Measurements from ENCODE around the gene TPO. TPM values are rescaled to one million over a fixed set of nuclear protein-coding genes. Genes with fewer than 3 reads are reported as not detected.

TPO gene
- polyA plus RNA-seq, 3 donors, result not detected

DNA sequence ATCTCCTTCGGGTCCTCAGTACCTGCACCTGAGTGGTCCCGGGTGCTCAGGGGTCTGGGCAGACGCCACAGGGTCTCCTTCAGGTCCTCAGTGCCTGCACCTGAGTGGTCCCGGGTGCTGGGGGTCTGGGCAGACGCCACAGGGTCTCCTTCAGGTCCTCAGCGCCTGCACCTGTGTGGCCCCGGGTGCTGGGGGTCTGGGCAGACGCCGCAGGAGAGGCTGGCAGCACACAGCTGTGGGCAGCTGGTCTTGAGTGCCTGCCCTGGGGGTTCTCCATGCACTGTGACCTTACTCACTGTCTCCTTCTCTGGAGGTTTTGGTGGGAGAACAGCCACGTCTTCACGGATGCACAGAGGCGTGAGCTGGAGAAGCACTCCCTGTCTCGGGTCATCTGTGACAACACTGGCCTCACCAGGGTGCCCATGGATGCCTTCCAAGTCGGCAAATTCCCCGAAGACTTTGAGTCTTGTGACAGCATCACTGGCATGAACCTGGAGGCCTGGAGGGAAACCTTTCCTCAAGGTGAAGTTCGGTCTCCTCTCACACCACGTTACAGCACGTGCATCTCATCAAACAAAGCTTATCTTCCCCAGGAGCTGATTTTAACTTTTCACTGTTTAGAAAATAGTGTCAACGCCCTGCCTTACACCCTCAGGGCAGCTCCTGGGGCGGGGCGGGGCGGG is 82.6 kb downstream of the TPO start:
- no peaks in the 10 kb centered on the region for H3K9me3 ChIP-seq (replicated peaks in 1 of 2; ENCODE audit: control insufficient read depth in 1 of 2, insufficient read depth in 1 of 2, low read length in 2 of 2)
- H3K4me1 ChIP-seq (ENCODE audit: control insufficient read depth in 1 of 2, insufficient read depth in 2 of 2, low read length in 2 of 2), result no peaks in the 10 kb centered on the region
- H4K20me1 ChIP-seq (ENCODE audit: insufficient read depth, low read length), result no peaks in the 10 kb centered on the region
- H3K4me1 Mint-ChIP-seq, result no peaks in the 10 kb centered on the region
- H3K4me3 ChIP-seq (replicated peaks in 1 of 3; ENCODE audit: low read depth in 2 of 3, low read length in 3 of 3), result no peak overlapping the region
- no peaks in the 10 kb centered on the region for H3K36me3 Mint-ChIP-seq
- H3K9me3 Mint-ChIP-seq, result peaks cover 0 to 2% (median 0%) of the 10 kb centered on the region in 7 donors
- H3K4me3 Mint-ChIP-seq, result no peak overlapping the region
- no peak overlapping the region for H3K4me2 ChIP-seq (replicated peaks; ENCODE audit: extremely low read depth, low read length, poor library complexity, severe bottlenecking)
- TF ChIP-seq, protein P1, sequence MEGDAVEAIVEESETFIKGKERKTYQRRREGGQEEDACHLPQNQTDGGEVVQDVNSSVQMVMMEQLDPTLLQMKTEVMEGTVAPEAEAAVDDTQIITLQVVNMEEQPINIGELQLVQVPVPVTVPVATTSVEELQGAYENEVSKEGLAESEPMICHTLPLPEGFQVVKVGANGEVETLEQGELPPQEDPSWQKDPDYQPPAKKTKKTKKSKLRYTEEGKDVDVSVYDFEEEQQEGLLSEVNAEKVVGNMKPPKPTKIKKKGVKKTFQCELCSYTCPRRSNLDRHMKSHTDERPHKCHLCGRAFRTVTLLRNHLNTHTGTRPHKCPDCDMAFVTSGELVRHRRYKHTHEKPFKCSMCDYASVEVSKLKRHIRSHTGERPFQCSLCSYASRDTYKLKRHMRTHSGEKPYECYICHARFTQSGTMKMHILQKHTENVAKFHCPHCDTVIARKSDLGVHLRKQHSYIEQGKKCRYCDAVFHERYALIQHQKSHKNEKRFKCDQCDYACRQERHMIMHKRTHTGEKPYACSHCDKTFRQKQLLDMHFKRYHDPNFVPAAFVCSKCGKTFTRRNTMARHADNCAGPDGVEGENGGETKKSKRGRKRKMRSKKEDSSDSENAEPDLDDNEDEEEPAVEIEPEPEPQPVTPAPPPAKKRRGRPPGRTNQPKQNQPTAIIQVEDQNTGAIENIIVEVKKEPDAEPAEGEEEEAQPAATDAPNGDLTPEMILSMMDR (IDR thresholded peaks at IDR 0.05), result no peak
- H3K36me3 ChIP-seq (replicated peaks in 1 of 2; ENCODE audit: control insufficient read depth in 1 of 2, insufficient read depth in 2 of 2, low read length in 2 of 2), result no peaks in the 10 kb centered on the region
- H2AFZ ChIP-seq (ENCODE audit: insufficient read depth, low read depth, low read length, poor library complexity, severe bottlenecking), result no peak overlapping the region
- no peaks in the 10 kb centered on the region for H3K79me2 ChIP-seq (ENCODE audit: insufficient read depth, low read length)
- H3K27me3 Mint-ChIP-seq (ENCODE audit: low read depth in 3 of 3), result peaks cover 0 to 4% (median 3%) of the 10 kb centered on the region in 3 donors
- H3K27ac ChIP-seq (ENCODE audit: low read depth in 1 of 2, low read length in 2 of 2), result no peak overlapping the region
- no peaks in the 10 kb centered on the region for H3K27me3 ChIP-seq (ENCODE audit: control insufficient read depth in 2 of 2, insufficient read depth in 2 of 2, low read length in 2 of 2)
- H3K27ac Mint-ChIP-seq, result no peak overlapping the region
- 79% methylated on average over 16 of the region's 22 CpGs for WGBS (ENCODE audit: insufficient coverage)
- intact Hi-C loops (cut with micrococcal nuclease), result no loop called here
- H3K9ac ChIP-seq (ENCODE audit: insufficient read depth, low read length, poor library complexity, severe bottlenecking), result no peak overlapping the region
- DNase-seq, result no peak

DNA sequence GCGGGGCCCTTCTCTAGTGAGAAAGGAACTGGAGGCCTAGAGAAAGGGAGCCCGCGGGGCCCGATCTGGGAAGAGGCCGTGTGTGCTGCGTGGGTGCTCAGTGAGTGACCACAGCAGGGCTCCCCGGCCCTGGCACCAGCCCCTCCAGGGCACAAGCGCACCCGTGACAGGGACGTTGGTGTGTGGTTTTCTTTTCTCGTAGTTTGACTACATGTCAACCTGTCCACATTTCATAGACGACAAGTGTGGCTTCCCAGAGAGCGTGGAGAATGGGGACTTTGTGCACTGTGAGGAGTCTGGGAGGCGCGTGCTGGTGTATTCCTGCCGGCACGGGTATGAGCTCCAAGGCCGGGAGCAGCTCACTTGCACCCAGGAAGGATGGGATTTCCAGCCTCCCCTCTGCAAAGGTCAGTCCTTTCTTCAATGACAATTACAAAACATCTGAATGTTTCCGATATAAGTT is 83.1 kb downstream of the TPO start:
- no peaks in the 10 kb centered on the region for H4K20me1 ChIP-seq (ENCODE audit: insufficient read depth, low read length)
- Mint-ChIP-seq H3K27me3 (ENCODE audit: low read depth in 3 of 3) (peaks cover 0 to 4% (median 3%) of the 10 kb centered on the region in 3 donors), H3K27ac (no peak overlapping the region), H3K9me3 (peaks cover 0 to 2% (median 0%) of the 10 kb centered on the region in 7 donors), H3K4me3 (no peak overlapping the region), H3K4me1 (no peaks in the 10 kb centered on the region), H3K36me3 (no peaks in the 10 kb centered on the region)
- no peaks in the 10 kb centered on the region for H3K27me3 ChIP-seq (ENCODE audit: control insufficient read depth in 2 of 2, insufficient read depth in 2 of 2, low read length in 2 of 2)
- no peak overlapping the region for H3K4me3 ChIP-seq (replicated peaks in 1 of 3; ENCODE audit: low read depth in 2 of 3, low read length in 3 of 3)
- H3K4me1 ChIP-seq (ENCODE audit: control insufficient read depth in 1 of 2, insufficient read depth in 2 of 2, low read length in 2 of 2), result no peaks in the 10 kb centered on the region
- no peaks in the 10 kb centered on the region for H3K36me3 ChIP-seq (replicated peaks in 1 of 2; ENCODE audit: control insufficient read depth in 1 of 2, insufficient read depth in 2 of 2, low read length in 2 of 2)
- TF ChIP-seq, protein P1 (IDR thresholded peaks at IDR 0.05), result no peak
- H3K79me2 ChIP-seq (ENCODE audit: insufficient read depth, low read length), result no peaks in the 10 kb centered on the region
- intact Hi-C loops (cut with micrococcal nuclease), result no loop called here
- H3K27ac ChIP-seq (ENCODE audit: low read depth in 1 of 2, low read length in 2 of 2), result no peak overlapping the region
- H3K4me2 ChIP-seq (replicated peaks; ENCODE audit: extremely low read depth, low read length, poor library complexity, severe bottlenecking), result no peak overlapping the region
- DNase-seq, result no peak
- H3K9me3 ChIP-seq (replicated peaks in 1 of 2; ENCODE audit: control insufficient read depth in 1 of 2, insufficient read depth in 1 of 2, low read length in 2 of 2), result no peaks in the 10 kb centered on the region
- no peak overlapping the region for H2AFZ ChIP-seq (ENCODE audit: insufficient read depth, low read depth, low read length, poor library complexity, severe bottlenecking)
- WGBS (ENCODE audit: insufficient coverage), result 82% methylated on average over 15 of the region's 19 CpGs
- no peak overlapping the region for H3K9ac ChIP-seq (ENCODE audit: insufficient read depth, low read length, poor library complexity, severe bottlenecking)

Data from CD14-positive monocyte (primary cell).